Measurements from ENCODE around the gene SMYD3.

SMYD3 gene

DNA sequence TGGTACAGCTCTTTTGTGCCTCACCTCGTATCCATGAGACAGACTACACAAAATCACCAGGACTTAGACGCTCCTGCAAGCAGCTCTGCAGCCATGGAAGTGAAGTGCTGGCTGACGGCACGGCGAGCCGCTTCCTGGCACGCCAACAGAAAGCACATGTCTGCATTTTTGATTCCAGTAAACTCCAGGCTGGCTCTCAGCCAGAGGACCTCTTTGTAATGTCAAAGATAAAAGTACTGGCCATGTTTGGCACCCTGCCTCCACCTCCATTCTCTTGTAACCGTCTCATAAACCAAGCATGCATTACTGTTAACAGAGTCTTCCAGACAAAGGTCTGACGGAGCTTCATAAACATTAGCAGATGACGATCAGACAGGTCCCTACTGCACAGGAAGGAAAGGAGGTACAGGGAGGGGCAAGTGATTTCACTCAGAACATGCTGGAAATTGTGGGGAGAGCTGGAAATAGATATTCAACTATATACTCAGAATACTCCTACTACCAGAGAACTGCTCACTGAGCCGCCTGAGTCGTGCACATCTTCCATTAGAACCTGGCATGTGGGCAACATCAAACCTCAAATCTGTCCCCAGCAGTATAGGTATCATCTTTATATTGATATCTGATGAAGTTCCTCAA lies 632.0 kb downstream of the SMYD3 start:
- Histone ChIP-seq H3K4me3 (ENCODE audit: extremely low read depth, insufficient read depth, low read length, poor library complexity, severe bottlenecking) (no peak overlapping the region), H3K4me1 (ENCODE audit: control insufficient read depth, insufficient read depth, low read length, poor library complexity, severe bottlenecking) (peaks cover 8% of the 10 kb centered on the region), H3K36me3 (ENCODE audit: control insufficient read depth, insufficient read depth, low read length) (no peaks in the 10 kb centered on the region), H3K27ac (ENCODE audit: low read depth, low read length, severe bottlenecking) (no peak overlapping the region), H3K9me3 (ENCODE audit: control insufficient read depth, low read length) (no peaks in the 10 kb centered on the region)
- 92 to 96% methylated on average over 8 to 10 of the region's 12 CpGs for WGBS, 2 experiments (ENCODE audit: insufficient coverage in 2 of 2)

DNA sequence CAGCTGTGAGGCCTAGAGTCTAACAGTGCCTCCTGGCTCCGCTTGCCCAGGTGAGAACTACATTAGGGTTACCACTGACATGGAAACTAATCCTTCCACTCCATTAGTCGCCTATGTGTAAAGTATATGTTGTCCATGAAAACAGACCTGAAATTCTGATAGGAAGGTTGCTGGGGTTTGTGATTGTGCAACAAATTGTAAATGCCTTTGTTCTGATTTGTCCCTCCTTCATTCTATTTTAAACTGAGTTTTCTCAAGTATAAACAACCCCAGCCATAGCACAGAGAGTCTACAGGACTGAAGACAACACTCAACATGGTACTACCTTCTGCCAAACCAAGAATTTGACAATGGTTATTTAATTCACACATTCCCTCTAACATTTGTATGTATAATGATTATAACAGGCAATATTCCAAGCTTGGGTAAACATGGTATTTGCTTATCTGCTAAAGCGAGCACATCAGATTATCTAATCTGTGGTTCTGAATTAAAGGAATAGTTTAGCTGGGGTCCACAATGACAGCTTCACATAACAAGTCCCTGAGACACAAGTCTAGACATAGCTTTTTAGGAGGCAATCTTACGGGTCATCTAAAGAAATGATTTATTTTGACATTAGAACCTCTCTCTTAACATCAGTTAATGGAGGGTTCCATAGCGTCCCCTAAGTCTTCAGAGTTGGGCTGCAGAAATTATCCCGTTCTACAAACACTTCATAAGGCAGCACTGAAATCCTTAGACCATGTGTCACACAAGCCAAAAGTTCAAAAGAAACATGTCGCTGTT lies 633.0 kb downstream of the SMYD3 start:
- no peaks in the 10 kb centered on the region for H3K9me3 ChIP-seq (ENCODE audit: control insufficient read depth, low read length)
- 96 to 100% methylated on average over 1 to 3 of the region's 7 CpGs for WGBS, 2 experiments (ENCODE audit: insufficient coverage in 2 of 2)
- H3K4me3 ChIP-seq (ENCODE audit: extremely low read depth, insufficient read depth, low read length, poor library complexity, severe bottlenecking): no peak overlapping the region
- no peak overlapping the region for H3K27ac ChIP-seq (ENCODE audit: low read depth, low read length, severe bottlenecking)
- H3K36me3 ChIP-seq (ENCODE audit: control insufficient read depth, insufficient read depth, low read length): no peaks in the 10 kb centered on the region
- H3K4me1 ChIP-seq (ENCODE audit: control insufficient read depth, insufficient read depth, low read length, poor library complexity, severe bottlenecking): peaks cover 8% of the 10 kb centered on the region

DNA sequence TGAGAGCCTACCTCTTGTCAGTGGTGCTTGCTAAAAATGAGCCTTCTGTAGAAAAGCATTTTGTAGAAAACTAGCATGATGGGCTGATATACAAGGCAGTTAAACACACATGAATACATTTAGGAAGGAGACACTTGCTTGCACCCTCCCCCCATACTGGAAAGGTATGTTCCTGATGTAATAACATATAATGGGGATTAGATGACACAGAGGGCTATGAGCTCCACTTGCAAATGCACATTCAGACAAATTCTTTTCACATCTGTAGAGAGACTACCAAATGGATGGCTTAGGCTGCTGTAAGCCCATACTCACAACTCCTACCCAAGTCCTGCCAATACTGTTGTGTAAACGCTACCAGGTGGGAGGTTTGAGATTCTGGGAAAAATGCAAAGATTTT lies 634.0 kb downstream of the SMYD3 start:
- H3K4me1 ChIP-seq (ENCODE audit: control insufficient read depth, insufficient read depth, low read length, poor library complexity, severe bottlenecking): peaks cover 8% of the 10 kb centered on the region
- no peak overlapping the region for H3K4me3 ChIP-seq (ENCODE audit: extremely low read depth, insufficient read depth, low read length, poor library complexity, severe bottlenecking)
- no peaks in the 10 kb centered on the region for H3K9me3 ChIP-seq (ENCODE audit: control insufficient read depth, low read length)
- no peak overlapping the region for H3K27ac ChIP-seq (ENCODE audit: low read depth, low read length, severe bottlenecking)
- 100% methylated on average over 1 of the region's 1 CpG; no CpG with 5 or more reads in 1 of the 2 experiments for WGBS, 2 experiments (ENCODE audit: insufficient coverage in 2 of 2)
- H3K36me3 ChIP-seq (ENCODE audit: control insufficient read depth, insufficient read depth, low read length): no peaks in the 10 kb centered on the region

DNA sequence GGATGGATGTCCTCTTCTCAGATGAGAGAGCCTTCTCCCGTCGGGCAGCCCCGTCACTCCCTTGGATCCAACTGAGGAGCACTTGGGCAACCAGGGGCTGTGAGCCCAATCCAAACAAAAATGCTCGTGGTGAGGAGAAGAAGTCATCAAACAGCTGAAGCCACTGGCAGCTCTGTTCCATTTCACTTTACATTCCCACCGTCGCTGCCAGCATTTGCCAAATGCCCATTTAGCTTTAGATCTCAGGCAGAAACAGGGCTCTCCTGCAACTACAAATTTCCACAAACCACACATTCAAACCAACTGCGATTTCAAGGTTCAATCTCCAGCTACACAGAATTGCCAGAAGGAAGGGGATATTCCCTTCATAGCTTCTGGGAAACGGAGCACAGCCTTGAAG lies 634.6 kb downstream of the SMYD3 start:
- no peak overlapping the region for H3K27ac ChIP-seq (ENCODE audit: low read depth, low read length, severe bottlenecking)
- H3K4me1 ChIP-seq (ENCODE audit: control insufficient read depth, insufficient read depth, low read length, poor library complexity, severe bottlenecking): peaks cover 8% of the 10 kb centered on the region
- H3K36me3 ChIP-seq (ENCODE audit: control insufficient read depth, insufficient read depth, low read length): no peaks in the 10 kb centered on the region
- H3K9me3 ChIP-seq (ENCODE audit: control insufficient read depth, low read length): no peaks in the 10 kb centered on the region
- no peak overlapping the region for H3K4me3 ChIP-seq (ENCODE audit: extremely low read depth, insufficient read depth, low read length, poor library complexity, severe bottlenecking)
- WGBS, 2 experiments (ENCODE audit: insufficient coverage in 2 of 2): 87 to 89% methylated on average over 2 to 7 of the region's 8 CpGs

DNA sequence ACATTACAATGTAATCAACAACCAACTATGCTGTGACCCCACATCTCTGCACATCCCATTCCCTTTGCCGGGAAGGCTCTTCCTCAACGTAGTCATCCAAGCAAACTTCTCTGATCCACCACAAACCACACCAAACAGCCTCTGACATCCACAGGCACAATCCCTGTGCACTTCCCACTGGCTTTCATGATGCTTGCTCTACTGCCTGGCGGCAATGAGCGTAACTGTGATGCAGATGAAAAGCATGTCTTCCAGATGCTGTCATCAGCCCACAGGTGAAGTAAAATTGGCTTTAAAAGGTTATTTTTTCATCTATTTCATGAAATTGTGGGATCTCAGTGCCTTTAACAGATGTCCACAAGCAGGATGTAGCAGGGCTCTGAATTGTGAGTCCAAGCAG lies 635.2 kb downstream of the SMYD3 start:
- Histone ChIP-seq H3K4me3 (ENCODE audit: extremely low read depth, insufficient read depth, low read length, poor library complexity, severe bottlenecking) (no peak overlapping the region), H3K4me1 (ENCODE audit: control insufficient read depth, insufficient read depth, low read length, poor library complexity, severe bottlenecking) (peaks cover 8% of the 10 kb centered on the region), H3K36me3 (ENCODE audit: control insufficient read depth, insufficient read depth, low read length) (no peaks in the 10 kb centered on the region), H3K27ac (ENCODE audit: low read depth, low read length, severe bottlenecking) (no peak overlapping the region), H3K9me3 (ENCODE audit: control insufficient read depth, low read length) (no peaks in the 10 kb centered on the region)
- WGBS, 2 experiments (ENCODE audit: insufficient coverage in 2 of 2): 92 to 95% methylated on average over 4 of the region's 4 CpGs

DNA sequence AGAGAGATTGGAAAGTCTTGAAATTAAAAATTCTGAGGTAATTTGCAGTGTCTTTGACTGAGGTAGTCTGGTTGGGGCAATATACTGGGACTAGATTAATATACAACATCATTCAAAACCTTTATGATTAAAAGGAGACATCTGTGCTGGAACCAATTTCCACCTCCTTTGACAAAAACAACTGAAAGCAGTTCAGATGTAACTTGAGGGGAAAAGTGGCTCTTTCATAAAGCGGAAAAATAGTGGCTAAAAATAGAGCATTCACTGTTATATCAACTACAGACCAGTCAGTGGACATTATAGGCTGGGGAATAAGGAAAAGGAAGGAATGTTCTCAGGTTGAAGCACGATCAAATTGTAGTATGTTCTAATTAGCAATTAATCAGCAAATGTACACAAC lies 635.9 kb downstream of the SMYD3 start:
- Histone ChIP-seq H3K9me3 (ENCODE audit: control insufficient read depth, low read length) (no peaks in the 10 kb centered on the region), H3K36me3 (ENCODE audit: control insufficient read depth, insufficient read depth, low read length) (no peaks in the 10 kb centered on the region), H3K27ac (ENCODE audit: low read depth, low read length, severe bottlenecking) (no peak overlapping the region), H3K4me3 (ENCODE audit: extremely low read depth, insufficient read depth, low read length, poor library complexity, severe bottlenecking) (no peak overlapping the region), H3K4me1 (ENCODE audit: control insufficient read depth, insufficient read depth, low read length, poor library complexity, severe bottlenecking) (peaks cover 8% of the 10 kb centered on the region)
- WGBS, 2 experiments (ENCODE audit: insufficient coverage in 2 of 2): 100% methylated on average over 1 of the region's 2 CpGs; no CpG with 5 or more reads in 1 of the 2 experiments

DNA sequence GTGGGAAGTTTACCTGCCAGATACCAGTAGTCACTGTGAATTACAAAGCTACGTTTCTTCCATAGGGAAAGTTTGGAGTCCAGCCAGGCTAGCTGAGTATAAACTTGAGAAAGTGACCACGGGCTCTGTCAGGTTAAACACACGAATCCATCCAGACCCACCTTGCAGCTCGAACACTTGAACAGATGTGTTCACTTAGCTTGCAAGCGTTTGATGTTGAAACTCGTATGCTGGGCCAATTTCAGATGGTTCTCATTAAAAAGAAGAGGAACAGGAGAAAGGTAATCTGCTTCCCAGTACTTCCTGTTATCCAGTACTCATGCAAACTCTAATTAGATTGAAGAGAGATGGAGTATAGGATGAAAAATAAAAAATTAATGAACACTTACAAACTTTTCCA lies 636.4 kb downstream of the SMYD3 start:
- Histone ChIP-seq H3K36me3 (ENCODE audit: control insufficient read depth, insufficient read depth, low read length) (no peaks in the 10 kb centered on the region), H3K27ac (ENCODE audit: low read depth, low read length, severe bottlenecking) (no peak overlapping the region), H3K9me3 (ENCODE audit: control insufficient read depth, low read length) (no peaks in the 10 kb centered on the region), H3K4me3 (ENCODE audit: extremely low read depth, insufficient read depth, low read length, poor library complexity, severe bottlenecking) (no peak overlapping the region), H3K4me1 (ENCODE audit: control insufficient read depth, insufficient read depth, low read length, poor library complexity, severe bottlenecking) (peaks cover 8% of the 10 kb centered on the region)
- WGBS, 2 experiments (ENCODE audit: insufficient coverage in 2 of 2): 89 to 90% methylated on average over 6 of the region's 6 CpGs

DNA sequence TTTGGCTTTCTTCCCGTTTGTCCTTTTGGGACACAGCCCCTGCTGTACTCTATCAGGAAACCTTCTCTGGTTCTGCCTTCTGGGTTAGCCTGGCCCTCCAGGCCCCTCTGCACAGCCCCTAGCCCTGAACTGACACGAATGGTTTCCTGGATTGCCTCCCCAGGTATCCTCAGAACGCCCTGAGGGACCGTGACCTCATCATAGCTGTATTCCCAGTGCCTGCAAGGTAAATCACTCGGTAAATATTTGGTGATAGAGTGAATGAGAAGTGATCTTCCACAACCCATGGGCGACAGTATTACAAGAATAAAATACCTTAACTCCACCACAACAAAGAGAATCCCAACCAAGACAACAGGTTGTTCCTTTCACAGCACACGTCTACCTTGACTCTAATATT lies 637.2 kb downstream of the SMYD3 start:
- Histone ChIP-seq H3K4me1 (ENCODE audit: control insufficient read depth, insufficient read depth, low read length, poor library complexity, severe bottlenecking) (peaks cover 8% of the 10 kb centered on the region), H3K4me3 (ENCODE audit: extremely low read depth, insufficient read depth, low read length, poor library complexity, severe bottlenecking) (no peak overlapping the region), H3K36me3 (ENCODE audit: control insufficient read depth, insufficient read depth, low read length) (no peaks in the 10 kb centered on the region), H3K27ac (ENCODE audit: low read depth, low read length, severe bottlenecking) (no peak overlapping the region), H3K9me3 (ENCODE audit: control insufficient read depth, low read length) (no peaks in the 10 kb centered on the region)
- WGBS, 2 experiments (ENCODE audit: insufficient coverage in 2 of 2): 87 to 100% methylated on average over 3 of the region's 7 CpGs

DNA sequence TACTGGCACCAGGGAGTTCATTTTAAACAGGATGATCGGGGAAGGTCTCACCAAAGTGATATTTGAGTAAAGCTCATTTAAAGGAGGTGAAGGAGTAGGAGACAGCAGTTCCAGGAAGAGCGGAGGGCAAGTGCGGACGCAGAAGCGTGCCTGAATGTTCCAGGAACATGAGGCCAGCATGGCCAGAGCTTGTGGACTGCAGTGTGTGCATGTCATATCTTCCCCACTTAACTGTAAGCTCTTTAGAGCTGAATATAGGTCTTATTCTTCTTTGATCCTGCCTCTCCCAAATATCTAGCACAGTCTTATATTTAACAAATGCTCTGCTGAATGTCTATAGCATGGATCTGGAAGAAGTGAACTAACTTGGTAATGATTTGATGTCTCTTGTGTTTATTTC lies 639.3 kb downstream of the SMYD3 start:
- Histone ChIP-seq H3K9me3 (ENCODE audit: control insufficient read depth, low read length) (no peaks in the 10 kb centered on the region), H3K4me1 (ENCODE audit: control insufficient read depth, insufficient read depth, low read length, poor library complexity, severe bottlenecking) (no peaks in the 10 kb centered on the region), H3K4me3 (ENCODE audit: extremely low read depth, insufficient read depth, low read length, poor library complexity, severe bottlenecking) (no peak overlapping the region), H3K27ac (ENCODE audit: low read depth, low read length, severe bottlenecking) (no peak overlapping the region), H3K36me3 (ENCODE audit: control insufficient read depth, insufficient read depth, low read length) (no peaks in the 10 kb centered on the region)
- WGBS, 2 experiments (ENCODE audit: insufficient coverage in 2 of 2): 58% methylated on average over 4 to 5 of the region's 5 CpGs

DNA sequence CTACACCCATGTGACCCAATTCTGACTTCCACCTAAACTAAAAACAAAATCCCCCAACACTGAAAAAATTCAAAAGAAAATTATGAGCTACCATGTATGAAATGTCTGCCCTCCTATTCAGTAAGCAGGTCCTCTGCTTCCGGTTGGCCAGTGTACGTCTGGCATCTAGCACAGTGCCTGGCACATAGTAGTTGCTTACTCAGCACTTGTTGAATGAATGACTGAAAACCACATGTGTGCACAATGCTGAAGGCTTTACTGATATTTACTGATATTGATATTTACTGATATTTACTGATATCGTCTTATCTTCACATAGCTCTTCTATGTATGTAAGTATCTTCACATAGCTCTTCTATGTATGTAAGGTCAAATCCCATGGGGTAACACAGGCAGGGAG lies 642.2 kb downstream of the SMYD3 start:
- Histone ChIP-seq H3K36me3 (ENCODE audit: control insufficient read depth, insufficient read depth, low read length) (no peaks in the 10 kb centered on the region), H3K4me3 (ENCODE audit: extremely low read depth, insufficient read depth, low read length, poor library complexity, severe bottlenecking) (no peak overlapping the region), H3K27ac (ENCODE audit: low read depth, low read length, severe bottlenecking) (no peak overlapping the region), H3K4me1 (ENCODE audit: control insufficient read depth, insufficient read depth, low read length, poor library complexity, severe bottlenecking) (no peaks in the 10 kb centered on the region), H3K9me3 (ENCODE audit: control insufficient read depth, low read length) (no peaks in the 10 kb centered on the region)
- 94 to 100% methylated on average over 2 of the region's 3 CpGs for WGBS, 2 experiments (ENCODE audit: insufficient coverage in 2 of 2)

DNA sequence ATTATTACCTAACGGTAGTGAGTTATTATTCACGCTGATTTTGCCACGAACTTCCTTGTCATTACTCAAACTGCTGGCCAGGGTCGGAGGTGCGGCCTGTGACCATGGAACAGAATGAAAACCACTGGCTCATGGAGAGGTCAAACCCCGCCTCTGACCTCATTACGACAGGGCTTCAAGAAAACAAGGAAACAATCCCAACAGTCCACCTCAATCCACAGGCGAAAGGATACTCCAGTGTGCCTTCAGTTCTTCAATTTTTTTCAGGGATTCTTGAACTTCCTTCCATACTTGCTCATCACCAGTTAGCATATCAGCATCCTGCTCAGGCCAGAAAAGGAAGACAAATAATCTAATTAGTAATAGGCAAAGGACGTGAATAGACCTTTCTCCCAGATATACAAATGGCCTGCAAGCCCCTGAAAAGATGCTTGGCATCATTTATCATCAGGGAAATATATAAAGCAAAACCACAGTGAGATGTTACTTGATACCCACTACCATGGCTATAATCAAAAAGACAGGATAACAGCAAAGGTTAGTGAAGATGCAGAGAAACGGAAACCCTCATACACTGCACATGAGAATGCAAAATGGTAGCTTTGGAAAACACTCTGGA lies 643.4 kb downstream of the SMYD3 start:
- H3K4me3 ChIP-seq (ENCODE audit: extremely low read depth, insufficient read depth, low read length, poor library complexity, severe bottlenecking): no peak overlapping the region
- WGBS, 2 experiments (ENCODE audit: insufficient coverage in 2 of 2): 97 to 100% methylated on average over 3 to 6 of the region's 10 CpGs
- H3K27ac ChIP-seq (ENCODE audit: low read depth, low read length, severe bottlenecking): no peak overlapping the region
- H3K9me3 ChIP-seq (ENCODE audit: control insufficient read depth, low read length): no peaks in the 10 kb centered on the region
- no peaks in the 10 kb centered on the region for H3K36me3 ChIP-seq (ENCODE audit: control insufficient read depth, insufficient read depth, low read length)
- H3K4me1 ChIP-seq (ENCODE audit: control insufficient read depth, insufficient read depth, low read length, poor library complexity, severe bottlenecking): no peaks in the 10 kb centered on the region

Measured in mesodermal cell (in vitro differentiated cells).